Activated B cell treated with CpG ODN at 0.5 μM for 24 hours (primary cell): ENCODE results near the gene STX18. TPM values are rescaled to one million over a fixed set of nuclear protein-coding genes. Genes with fewer than 3 reads are reported as not detected.

ENCODE experiments used
- ATAC-seq: fragments of 200-7000 bp; cut with Tn5 transposase; one replicate; pipeline ENCODE4 v1.10.0; 2021; ENCODE audit warnings: low read depth, mild to moderate bottlenecking, moderate library complexity
- CTCF ChIA-PET: fragments of 350-600 bp; sonication (Branson Sonifier 250); formaldehyde crosslinking; loops from one replicate; lab custom pipeline; 2021; ENCODE audit warnings: antibody characterized with exemption; lab: Charles Lee
- POLR2A ChIA-PET: fragments of 350-600 bp; sonication (Branson Sonifier 250); formaldehyde crosslinking; loops from one replicate; lab custom pipeline; 2021; ENCODE audit warnings: antibody characterized with exemption; lab: Charles Lee
- DNase-seq: peaks from one replicate; pipeline ENCODE4 v3.0.0; 2022
- H3K27ac Mint-ChIP-seq: one replicate; pipeline ENCODE4 v1.8.0; 2020; ENCODE audit warnings: mixed read lengths
- H3K27me3 Mint-ChIP-seq: one replicate; pipeline ENCODE4 v1.8.0; 2021; ENCODE audit warnings: mixed read lengths
- H3K36me3 Mint-ChIP-seq: one replicate; pipeline ENCODE4 v1.8.0; 2021; ENCODE audit warnings: low read depth, mixed read lengths
- H3K4me1 Mint-ChIP-seq: one replicate; pipeline ENCODE4 v1.8.0; 2021; ENCODE audit warnings: mixed read lengths
- H3K4me3 Mint-ChIP-seq: one replicate; pipeline ENCODE4 v1.8.0; 2020; ENCODE audit warnings: mild to moderate bottlenecking, mixed read lengths
- H3K9me3 Mint-ChIP-seq: one replicate; pipeline ENCODE4 v1.8.0; 2020; ENCODE audit warnings: mixed read lengths
- intact Hi-C: fragments of 100-400 bp; cut with micrococcal nuclease; formaldehyde crosslinking; loops from one replicate; pipeline ENCODE4 v1.15.1; 2024
- total RNA-seq: library from RNA; stranded (reverse); gene quantifications from 2 replicates; pipeline ENCODE4 v1.2.3, GENCODE V29; 2022
- TF ChIP-seq, protein P1 (sequence below): fragments of 200-600 bp; IDR thresholded peaks from one replicate; pipeline ENCODE4 v1.8.0; 2022; ENCODE audit warnings: antibody characterized with exemption, mild to moderate bottlenecking

The STX18 gene
- total RNA-seq, 1 donor from 2014 or later: 27.1 TPM

DNA sequence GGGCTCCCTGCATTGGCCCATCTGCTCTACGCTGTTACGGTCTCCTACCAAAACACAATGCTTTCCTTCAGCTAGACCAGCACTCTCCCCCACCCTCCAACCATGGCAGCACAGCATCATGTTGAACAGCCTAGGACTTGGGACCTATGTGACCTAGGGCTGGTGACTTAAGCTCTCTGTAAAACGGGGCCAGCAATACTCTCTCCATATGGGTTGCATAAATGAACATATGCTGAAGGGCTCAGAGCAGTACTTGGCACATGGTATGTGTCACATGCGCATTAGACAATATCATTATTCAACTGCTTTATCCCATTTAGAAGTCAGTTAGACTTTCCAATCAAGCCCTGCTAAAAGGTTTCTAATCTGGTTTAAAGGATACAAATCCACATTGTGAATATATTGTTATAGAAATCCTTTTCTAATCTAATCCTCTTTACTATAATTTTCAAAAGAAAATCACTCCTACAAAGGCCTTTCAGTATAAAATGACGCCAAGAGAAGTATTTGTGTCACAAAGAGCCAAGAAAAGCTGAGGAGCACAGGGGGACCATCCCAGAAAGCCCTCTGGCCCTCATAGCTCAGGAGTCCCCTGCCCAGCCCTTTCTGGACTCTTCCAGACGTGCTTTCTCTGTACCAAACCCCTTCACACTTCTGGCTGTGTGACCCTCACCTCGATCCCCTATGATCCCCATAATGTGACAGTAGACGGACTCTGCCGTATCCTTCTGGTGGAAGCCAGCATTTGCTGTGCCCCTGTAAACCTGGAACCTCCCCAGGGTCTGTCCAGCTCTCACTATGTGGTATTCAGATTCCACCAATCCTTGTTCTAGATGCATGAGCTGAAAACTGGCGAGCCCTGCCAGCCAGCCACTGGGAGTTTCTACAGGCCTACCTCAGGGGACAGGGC, 112.6 kb downstream of the STX18 start:
- ChIA-PET POLR2A (interaction anchor here (0.6 kb wide), 1 partner anchor 515 kb away, joined by 3 read pairs; no protein-coding TSS in a partner anchor), CTCF (no interaction called here)
- Mint-ChIP-seq H3K27ac (no peak overlapping the region), H3K4me1 (no peaks in the 10 kb centered on the region), H3K9me3 (no peaks in the 10 kb centered on the region), H3K4me3 (no peak overlapping the region), H3K27me3 (no peaks in the 10 kb centered on the region), H3K36me3 (peaks cover 66% of the 10 kb centered on the region)
- intact Hi-C loops: no loop called here
- DNase-seq: no peak
- ATAC-seq: no peak
- TF ChIP-seq, protein P1, sequence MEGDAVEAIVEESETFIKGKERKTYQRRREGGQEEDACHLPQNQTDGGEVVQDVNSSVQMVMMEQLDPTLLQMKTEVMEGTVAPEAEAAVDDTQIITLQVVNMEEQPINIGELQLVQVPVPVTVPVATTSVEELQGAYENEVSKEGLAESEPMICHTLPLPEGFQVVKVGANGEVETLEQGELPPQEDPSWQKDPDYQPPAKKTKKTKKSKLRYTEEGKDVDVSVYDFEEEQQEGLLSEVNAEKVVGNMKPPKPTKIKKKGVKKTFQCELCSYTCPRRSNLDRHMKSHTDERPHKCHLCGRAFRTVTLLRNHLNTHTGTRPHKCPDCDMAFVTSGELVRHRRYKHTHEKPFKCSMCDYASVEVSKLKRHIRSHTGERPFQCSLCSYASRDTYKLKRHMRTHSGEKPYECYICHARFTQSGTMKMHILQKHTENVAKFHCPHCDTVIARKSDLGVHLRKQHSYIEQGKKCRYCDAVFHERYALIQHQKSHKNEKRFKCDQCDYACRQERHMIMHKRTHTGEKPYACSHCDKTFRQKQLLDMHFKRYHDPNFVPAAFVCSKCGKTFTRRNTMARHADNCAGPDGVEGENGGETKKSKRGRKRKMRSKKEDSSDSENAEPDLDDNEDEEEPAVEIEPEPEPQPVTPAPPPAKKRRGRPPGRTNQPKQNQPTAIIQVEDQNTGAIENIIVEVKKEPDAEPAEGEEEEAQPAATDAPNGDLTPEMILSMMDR: no peak

DNA sequence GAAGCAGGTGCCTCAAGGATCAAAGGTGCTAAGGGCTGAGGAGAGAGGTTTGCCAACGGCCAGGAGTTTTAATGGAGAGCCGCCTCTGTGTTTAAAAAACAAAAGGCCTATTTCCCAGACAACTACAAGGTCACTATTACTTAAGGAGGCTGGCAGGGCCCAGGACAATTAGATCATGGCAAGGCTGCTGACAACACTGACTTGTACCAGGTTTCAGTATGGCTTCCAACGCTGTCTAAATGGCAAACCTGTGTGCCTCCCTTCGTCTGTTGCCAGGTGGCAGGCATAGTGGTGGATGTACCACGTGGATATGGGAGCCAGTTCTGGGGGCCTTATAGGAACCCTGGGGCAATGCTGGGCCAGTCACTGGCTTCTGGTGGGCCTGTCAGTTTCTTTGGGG, 114.0 kb downstream of the STX18 start:
- no peak for ATAC-seq
- no peak for DNase-seq
- no peak overlapping the region for H3K4me3 Mint-ChIP-seq
- POLR2A ChIA-PET: no interaction called here
- TF ChIP-seq, protein P1: no peak
- H3K27me3 Mint-ChIP-seq: no peaks in the 10 kb centered on the region
- CTCF ChIA-PET: interaction anchor here (0.7 kb wide), 1 partner anchor 18 kb away, joined by 3 read pairs; no protein-coding TSS in a partner anchor
- H3K4me1 Mint-ChIP-seq: no peaks in the 10 kb centered on the region
- intact Hi-C loops: no loop called here
- no peak overlapping the region for H3K27ac Mint-ChIP-seq
- H3K36me3 Mint-ChIP-seq: peaks cover 67% of the 10 kb centered on the region
- H3K9me3 Mint-ChIP-seq: no peaks in the 10 kb centered on the region

DNA sequence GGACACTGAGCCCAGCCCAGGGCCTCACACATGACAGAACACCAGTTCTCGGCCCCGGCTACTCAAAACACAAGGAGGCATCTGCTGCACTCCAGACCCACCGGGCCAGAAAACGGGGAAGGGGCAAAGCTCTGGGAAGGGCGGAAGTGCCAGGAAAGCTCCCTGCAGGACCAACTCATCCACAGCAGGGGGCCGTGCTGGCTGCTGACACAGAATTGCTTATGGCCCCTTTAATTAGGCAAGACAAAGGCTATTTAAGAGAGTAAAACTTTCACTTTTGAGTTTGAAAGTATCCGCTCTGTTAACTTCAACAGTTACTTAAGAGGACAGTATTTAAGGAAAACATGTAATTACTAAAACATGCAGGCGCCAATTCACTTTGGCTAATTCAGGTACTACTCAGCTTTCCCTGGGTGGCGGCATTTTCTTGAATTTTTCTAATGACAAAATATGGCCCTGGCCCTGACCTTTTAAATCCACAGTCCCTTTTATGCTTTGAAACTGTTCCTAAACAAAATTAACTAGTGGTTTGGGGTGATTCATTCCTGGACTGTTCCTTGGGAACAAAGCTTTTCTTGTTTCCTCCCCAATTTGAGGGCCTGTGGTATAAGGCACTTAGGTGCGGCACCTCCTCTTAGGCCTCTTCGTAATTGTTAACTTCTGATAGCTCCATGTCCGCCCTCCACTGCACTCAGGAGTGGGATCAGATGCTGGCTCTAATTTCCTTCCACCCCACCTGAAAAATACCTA, 114.6 kb downstream of the STX18 start:
- intact Hi-C loops: no loop called here
- ATAC-seq (no peak), DNase-seq (no peak)
- H3K36me3 Mint-ChIP-seq: peaks cover 67% of the 10 kb centered on the region
- no peak overlapping the region for H3K27ac Mint-ChIP-seq
- CTCF ChIA-PET: no interaction called here
- POLR2A ChIA-PET: no interaction called here
- H3K4me3 Mint-ChIP-seq: no peak overlapping the region
- no peaks in the 10 kb centered on the region for H3K9me3 Mint-ChIP-seq
- H3K4me1 Mint-ChIP-seq: no peaks in the 10 kb centered on the region
- no peaks in the 10 kb centered on the region for H3K27me3 Mint-ChIP-seq
- TF ChIP-seq, protein P1: no peak

DNA sequence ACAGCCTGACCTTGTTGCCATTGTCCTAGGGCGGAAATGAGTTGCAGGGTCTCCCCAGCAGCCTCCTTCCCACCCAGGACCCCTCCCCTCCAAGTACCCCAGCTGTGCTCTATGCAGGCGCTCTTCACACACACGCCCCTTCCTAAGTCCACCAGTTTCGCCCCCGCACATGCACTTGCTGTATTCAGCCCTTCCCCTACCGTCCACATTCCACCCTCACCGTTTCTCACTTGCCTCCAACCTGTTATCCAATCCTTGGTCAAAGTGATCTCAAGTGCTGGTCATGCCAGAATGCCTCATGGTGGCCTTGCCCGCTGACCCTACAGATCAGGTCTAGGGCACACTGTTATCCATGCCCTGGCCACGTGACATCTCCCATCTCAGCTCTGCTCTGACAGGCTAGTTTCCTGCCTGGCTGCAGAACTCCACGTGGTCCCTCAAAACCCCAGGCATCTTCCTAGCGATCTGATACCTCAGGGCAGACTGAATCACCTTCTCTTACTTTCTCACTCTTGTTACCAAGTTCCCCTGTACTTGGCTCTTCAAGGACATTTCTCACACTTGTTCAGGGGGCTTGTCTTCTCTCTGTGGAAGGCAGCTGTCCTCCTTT, 115.2 kb downstream of the STX18 start:
- Mint-ChIP-seq H3K9me3 (no peaks in the 10 kb centered on the region), H3K4me3 (no peak overlapping the region), H3K36me3 (peaks cover 70% of the 10 kb centered on the region), H3K4me1 (no peaks in the 10 kb centered on the region), H3K27me3 (no peaks in the 10 kb centered on the region), H3K27ac (no peak overlapping the region)
- CTCF ChIA-PET: no interaction called here
- POLR2A ChIA-PET: no interaction called here
- DNase-seq (no peak), ATAC-seq (no peak)
- intact Hi-C loops: no loop called here
- TF ChIP-seq, protein P1: no peak

DNA sequence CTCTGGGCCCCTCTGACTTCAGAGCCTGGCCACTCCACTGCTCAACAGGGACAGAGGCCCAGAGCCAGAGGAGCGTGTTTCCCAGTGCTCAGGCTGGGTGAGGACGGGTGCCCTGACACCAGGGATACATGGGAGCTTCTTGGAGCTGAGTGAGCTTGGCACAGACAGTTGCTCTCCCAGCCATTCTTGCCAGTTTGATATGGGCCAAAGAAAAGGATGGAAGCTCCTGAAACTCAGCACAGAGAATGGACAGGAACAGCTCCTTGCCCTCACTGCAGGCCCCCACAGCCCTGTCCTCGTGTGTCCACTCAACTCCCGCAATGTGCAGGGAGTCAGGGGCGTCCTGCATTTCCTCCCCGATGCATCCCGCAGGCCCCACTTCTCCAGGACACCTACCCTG, 116.2 kb downstream of the STX18 start:
- H3K9me3 Mint-ChIP-seq: no peaks in the 10 kb centered on the region
- H3K4me1 Mint-ChIP-seq: no peaks in the 10 kb centered on the region
- no peak overlapping the region for H3K4me3 Mint-ChIP-seq
- TF ChIP-seq, protein P1: no peak
- DNase-seq: no peak
- CTCF ChIA-PET: no interaction called here
- no peak overlapping the region for H3K27ac Mint-ChIP-seq
- POLR2A ChIA-PET: no interaction called here
- no peak for ATAC-seq
- intact Hi-C loops: no loop called here
- H3K36me3 Mint-ChIP-seq: peaks cover 76% of the 10 kb centered on the region
- no peaks in the 10 kb centered on the region for H3K27me3 Mint-ChIP-seq
